B cell (primary cell): ENCODE measurements around the gene ERBB4. TPM values are rescaled to one million over a fixed set of nuclear protein-coding genes. Genes with fewer than 3 reads are reported as not detected.

ENCODE experiments used
- ATAC-seq: fragments of 200-7000 bp; cut with Tn5 transposase; one replicate; pipeline ENCODE4 v1.10.0; 2021; ENCODE audit warnings: low read depth, mild to moderate bottlenecking, moderate number of reproducible peaks, moderate library complexity
- CTCF ChIA-PET: fragments of 350-600 bp; sonication (Branson Sonifier 250); formaldehyde crosslinking; loops from one replicate; lab custom pipeline; 2021; ENCODE audit warnings: antibody characterized with exemption, inconsistent platforms; lab: Charles Lee
- POLR2A ChIA-PET: fragments of 350-600 bp; sonication (Branson Sonifier 250); formaldehyde crosslinking; loops from one replicate; lab custom pipeline; 2021; ENCODE audit warnings: antibody characterized with exemption; lab: Charles Lee
- DNase-seq: peaks from one replicate; pipeline ENCODE4 v3.0.0; 2013
- H2AFZ ChIP-seq: 2 replicates; pipeline ENCODE4 v1.6.1; 2012; ENCODE audit warnings: mild to moderate bottlenecking, low read depth, low read length; ENCODE audit not compliant: insufficient read depth, poor library complexity, severe bottlenecking
- H3K27ac ChIP-seq, 2 donors: 1 replicate in 1 of 2; 2 replicates in 1 of 2; pipeline ENCODE4 v1.5.1; 2012 to 2013; ENCODE audit warnings: low read length in 2 of 2, mild to moderate bottlenecking in 2 of 2, moderate library complexity in 1 of 2
- H3K27me3 ChIP-seq, 4 experiments: fragments of 200-600 bp in 1 of 4; sonication (generic) in 1 of 4; replicated peaks in 1 of 4; 1 replicate in 2 of 4; 2 replicates in 2 of 4; pipeline versions ENCODE4 v1.6.1 to v1.7.0; 2013 to 2016; ENCODE audit warnings: low read length in 3 of 4, mild to moderate bottlenecking in 2 of 4, mixed read lengths in 1 of 4, moderate library complexity in 1 of 4; ENCODE audit not compliant: insufficient read depth in 4 of 4, control insufficient read depth in 3 of 4; ENCODE audit errors: control extremely low read depth in 1 of 4
- H3K36me3 ChIP-seq, 2 experiments: replicated peaks in 1 of 2; 1 replicate in 1 of 2; 2 replicates in 1 of 2; pipeline versions ENCODE4 v1.6.1 to v1.7.1; 2013; ENCODE audit warnings: low read length in 1 of 2; ENCODE audit not compliant: insufficient read depth in 2 of 2, control insufficient read depth in 1 of 2; ENCODE audit errors: control extremely low read depth in 1 of 2, extremely low read depth in 1 of 2
- H3K4me1 ChIP-seq, 2 donors: fragments of 200-600 bp in 1 of 2; sonication (generic) in 1 of 2; 1 replicate in 1 of 2; 2 replicates in 1 of 2; pipeline versions ENCODE4 v1.5.1 to v1.6.1; 2013 to 2017; ENCODE audit warnings: low read length in 2 of 2; ENCODE audit not compliant: control insufficient read depth in 2 of 2, insufficient read depth in 2 of 2
- H3K4me2 ChIP-seq: replicated peaks from 2 replicates; pipeline ENCODE3; 2012; ENCODE audit warnings: mild to moderate bottlenecking, low read depth, low read length; ENCODE audit not compliant: poor library complexity, severe bottlenecking
- H3K4me3 ChIP-seq, 5 experiments: fragments of 200-600 bp in 1 of 5; sonication (generic) in 1 of 5; 1 replicate in 3 of 5; 2 replicates in 2 of 5; pipeline versions ENCODE4 v1.5.1 to v1.7.0; 2011 to 2016; ENCODE audit warnings: low read length in 4 of 5, mild to moderate bottlenecking in 4 of 5, low read depth in 2 of 5, control low read depth in 1 of 5, moderate library complexity in 1 of 5; ENCODE audit not compliant: insufficient read depth in 1 of 5; ENCODE audit errors: control extremely low read depth in 1 of 5, extremely low read depth in 1 of 5
- H3K79me2 ChIP-seq: fragments of 200-600 bp; sonication (generic); one replicate; pipeline ENCODE4 v1.6.0; 2016; ENCODE audit warnings: low read length; ENCODE audit not compliant: control insufficient read depth, insufficient read depth
- H3K9ac ChIP-seq: fragments of 200-600 bp; sonication (generic); 2 replicates; pipeline ENCODE4 v1.6.1; 2017; ENCODE audit warnings: mild to moderate bottlenecking, low read length, moderate library complexity
- H3K9me3 ChIP-seq, 3 donors: one replicate each; pipeline versions ENCODE4 v1.6.1 to v1.7.1; 2013; ENCODE audit warnings: low read length in 2 of 3; ENCODE audit not compliant: control insufficient read depth in 2 of 3, insufficient read depth in 1 of 3; ENCODE audit errors: control extremely low read depth in 1 of 3
- H4K20me1 ChIP-seq: 2 replicates; pipeline ENCODE4 v1.6.0; 2012; ENCODE audit warnings: mild to moderate bottlenecking, low read length; ENCODE audit not compliant: insufficient read depth, control insufficient read depth, poor library complexity, severe bottlenecking
- H3K27ac Mint-ChIP-seq: one replicate; pipeline ENCODE4 v1.8.0; 2021; ENCODE audit warnings: mixed read lengths
- H3K27me3 Mint-ChIP-seq: one replicate; pipeline ENCODE4 v1.8.0; 2021; ENCODE audit warnings: mixed read lengths
- H3K4me1 Mint-ChIP-seq: one replicate; pipeline ENCODE4 v1.8.0; 2021; ENCODE audit warnings: mixed read lengths
- H3K4me3 Mint-ChIP-seq: one replicate; pipeline ENCODE4 v1.8.0; 2021; ENCODE audit warnings: mixed read lengths
- H3K9me3 Mint-ChIP-seq: one replicate; pipeline ENCODE4 v1.8.0; 2022; ENCODE audit warnings: mixed read lengths; ENCODE audit not compliant: insufficient read depth
- EZH2 ChIP-seq: IDR thresholded peaks from 2 replicates; pipeline ENCODE4 v1.6.1; 2012; ENCODE audit warnings: borderline replicate concordance, low read depth, mild to moderate bottlenecking, moderate library complexity, low read length; ENCODE audit not compliant: insufficient read depth, poor library complexity, severe bottlenecking
- WGBS: methylation state at CpG from one replicate; pipeline ENCODE4 v1.1.5; 2013; ENCODE audit warnings: missing lambda C conversion rate; ENCODE audit not compliant: insufficient coverage; 5-methylcytosine and 5-hydroxymethylcytosine counted together
- intact Hi-C: fragments of 100-400 bp; cut with micrococcal nuclease; formaldehyde crosslinking; loops from one replicate; pipeline ENCODE4 v1.10.0; 2022
- polyA plus RNA-seq: library from polyadenylated mRNA; depleted of rRNA; stranded (reverse); fragments of >200 nt; gene quantifications from 2 replicates; pipeline ENCODE4 v1.2.3, GENCODE V29; 2012
- total RNA-seq, 2 donors: library from RNA; stranded (reverse); fragments of 120-200 nt in 1 of 2; gene quantifications; 1 replicate in 1 of 2; 2 replicates in 1 of 2; pipeline versions ENCODE4 v1.2.3 to v1.2.4, GENCODE V29; 2013 to 2022
- TF ChIP-seq, protein P1 (sequence below): fragments of 200-600 bp; IDR thresholded peaks from one replicate; pipeline ENCODE4 v1.8.0; 2022; ENCODE audit warnings: antibody characterized with exemption, mild to moderate bottlenecking

Gene ERBB4
- total and polyA plus RNA-seq, 2 donors (not counting 1 experiment from before 2014, with no cell fraction given), result not detected

DNA sequence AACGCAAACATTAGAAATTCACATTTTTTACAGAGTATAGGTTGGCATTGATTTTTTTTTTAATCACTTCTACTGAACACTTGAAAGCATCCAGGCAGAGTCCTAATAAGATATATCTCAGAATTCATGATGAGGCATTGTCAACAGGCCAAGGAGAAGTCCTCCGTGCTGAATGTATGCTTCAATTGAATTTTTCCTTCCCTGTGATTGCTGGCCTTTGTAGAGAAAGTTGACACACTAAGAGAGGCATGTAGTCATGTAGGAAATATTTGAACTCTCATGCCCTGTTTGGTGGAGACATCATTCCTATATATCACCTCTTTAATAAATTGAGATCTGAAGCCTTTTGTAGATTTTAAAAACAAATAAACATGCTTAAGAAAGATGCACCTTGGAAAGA is 1137.3 kb downstream of the ERBB4 start:
- ChIA-PET CTCF (no interaction called here), POLR2A (no interaction called here)
- Mint-ChIP-seq H3K27me3 (no peaks in the 10 kb centered on the region), H3K27ac (no peak overlapping the region), H3K4me3 (no peak overlapping the region), H3K4me1 (no peaks in the 10 kb centered on the region), H3K9me3 (no peaks in the 10 kb centered on the region)
- Histone ChIP-seq H3K4me1 (no peaks in the 10 kb centered on the region), H3K27ac (no peak overlapping the region), H3K27me3 (no peaks in the 10 kb centered on the region), H2AFZ (no peak overlapping the region), H4K20me1 (no peaks in the 10 kb centered on the region), H3K79me2 (no peaks in the 10 kb centered on the region), H3K9ac (no peak overlapping the region), H3K4me2 (no peak overlapping the region), H3K36me3 (no peaks in the 10 kb centered on the region), H3K4me3 (no peak overlapping the region), H3K9me3 (no peaks in the 10 kb centered on the region)
- no CpG with 5 or more reads among the region's 2 CpGs for WGBS
- intact Hi-C loops, result no loop called here
- no peak for TF ChIP-seq EZH2
- TF ChIP-seq, protein P1, sequence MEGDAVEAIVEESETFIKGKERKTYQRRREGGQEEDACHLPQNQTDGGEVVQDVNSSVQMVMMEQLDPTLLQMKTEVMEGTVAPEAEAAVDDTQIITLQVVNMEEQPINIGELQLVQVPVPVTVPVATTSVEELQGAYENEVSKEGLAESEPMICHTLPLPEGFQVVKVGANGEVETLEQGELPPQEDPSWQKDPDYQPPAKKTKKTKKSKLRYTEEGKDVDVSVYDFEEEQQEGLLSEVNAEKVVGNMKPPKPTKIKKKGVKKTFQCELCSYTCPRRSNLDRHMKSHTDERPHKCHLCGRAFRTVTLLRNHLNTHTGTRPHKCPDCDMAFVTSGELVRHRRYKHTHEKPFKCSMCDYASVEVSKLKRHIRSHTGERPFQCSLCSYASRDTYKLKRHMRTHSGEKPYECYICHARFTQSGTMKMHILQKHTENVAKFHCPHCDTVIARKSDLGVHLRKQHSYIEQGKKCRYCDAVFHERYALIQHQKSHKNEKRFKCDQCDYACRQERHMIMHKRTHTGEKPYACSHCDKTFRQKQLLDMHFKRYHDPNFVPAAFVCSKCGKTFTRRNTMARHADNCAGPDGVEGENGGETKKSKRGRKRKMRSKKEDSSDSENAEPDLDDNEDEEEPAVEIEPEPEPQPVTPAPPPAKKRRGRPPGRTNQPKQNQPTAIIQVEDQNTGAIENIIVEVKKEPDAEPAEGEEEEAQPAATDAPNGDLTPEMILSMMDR, result no peak
- no peak for DNase-seq
- no peak for ATAC-seq

DNA sequence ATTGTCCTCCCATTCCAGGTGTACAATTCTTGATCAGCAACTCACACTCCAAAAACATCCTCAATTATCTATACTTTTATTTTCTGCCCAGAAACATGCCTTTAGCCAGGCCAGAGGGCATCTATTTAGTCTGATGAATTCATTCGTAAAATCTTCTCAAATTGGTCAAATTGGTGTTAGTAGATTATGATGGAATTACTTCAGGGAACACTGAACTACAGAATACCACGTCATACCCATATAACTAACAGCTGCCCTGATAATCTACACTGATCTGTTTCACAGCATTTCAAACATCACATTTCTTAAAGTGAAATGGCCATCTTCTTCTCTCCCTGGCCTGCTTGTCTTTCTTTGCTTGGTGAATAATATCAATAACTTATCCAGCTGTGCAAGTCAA is 1140.8 kb downstream of the ERBB4 start:
- no peak overlapping the region for H3K9ac ChIP-seq
- no peaks in the 10 kb centered on the region for H3K36me3 ChIP-seq
- WGBS, result 83% methylated on average over 1 of the region's 2 CpGs
- H3K27me3 ChIP-seq, result no peaks in the 10 kb centered on the region
- TF ChIP-seq EZH2, result no peak
- TF ChIP-seq, protein P1, result no peak
- H3K4me3 ChIP-seq, result no peak overlapping the region
- CTCF ChIA-PET, result no interaction called here
- DNase-seq (no peak), ATAC-seq (no peak)
- H3K4me1 Mint-ChIP-seq, result no peaks in the 10 kb centered on the region
- no peaks in the 10 kb centered on the region for H3K27me3 Mint-ChIP-seq
- POLR2A ChIA-PET, result no interaction called here
- intact Hi-C loops, result no loop called here
- no peaks in the 10 kb centered on the region for H3K9me3 Mint-ChIP-seq
- H3K4me1 ChIP-seq, result no peaks in the 10 kb centered on the region
- no peak overlapping the region for H3K27ac Mint-ChIP-seq
- H3K9me3 ChIP-seq, result no peaks in the 10 kb centered on the region
- H4K20me1 ChIP-seq, result no peaks in the 10 kb centered on the region
- no peak overlapping the region for H3K4me2 ChIP-seq
- H3K79me2 ChIP-seq, result no peaks in the 10 kb centered on the region
- H3K27ac ChIP-seq, result no peak overlapping the region
- H3K4me3 Mint-ChIP-seq, result no peak overlapping the region
- no peak overlapping the region for H2AFZ ChIP-seq
